H1 (cell line): ENCODE results near the gene ABHD12. TPM values are rescaled to one million over a fixed set of nuclear protein-coding genes. Genes with fewer than 3 reads are reported as not detected.
A peak's percentile ranks its signal among the peaks of the same experiment; 100 is the strongest.

Experiments
- CTCF ChIA-PET: fragments of 300-600 bp; sonication (Branson Sonifier 250); formaldehyde crosslinking; loops from one replicate; lab custom pipeline; 2021; ENCODE audit not compliant: partially characterized antibody; lab: Charles Lee
- POLR2A ChIA-PET: fragments of 300-600 bp; sonication (Branson Sonifier 250); formaldehyde crosslinking; loops from one replicate; lab custom pipeline; 2021; ENCODE audit warnings: inconsistent platforms; ENCODE audit not compliant: partially characterized antibody; lab: Charles Lee
- DNase-seq, 2 experiments: peaks; one replicate each; pipeline versions ENCODE4 v3.0.0 to v3.0.0-alpha.2; 2010 to 2022; ENCODE audit warnings: low spot score in 2 of 2, low read depth in 1 of 2, mixed read lengths in 1 of 2
- FAIRE-seq: peaks from 2 replicates; lab custom pipeline; 2011; peaks lifted over from hg19 to GRCh38; lab: Jason Lieb, UNC
- H2AFZ ChIP-seq: 2 replicates; pipeline ENCODE4 v1.8.1; 2012; ENCODE audit warnings: low read length, inconsistent platforms
- H2AK5ac ChIP-seq: 2 replicates; pipeline ENCODE4 v1.6.1; 2013; ENCODE audit warnings: low read depth, low read length
- H2BK120ac ChIP-seq: replicated peaks from 2 replicates; pipeline ENCODE3; 2013; ENCODE audit warnings: low read depth, low read length, inconsistent platforms
- H2BK12ac ChIP-seq: 2 replicates; pipeline ENCODE4 v1.6.1; 2013; ENCODE audit warnings: low read depth, low read length
- H2BK15ac ChIP-seq: 2 replicates; pipeline ENCODE4 v1.6.1; 2013; ENCODE audit warnings: low read length
- H2BK20ac ChIP-seq: 2 replicates; pipeline ENCODE4 v1.6.1; 2013; ENCODE audit warnings: low read length
- H2BK5ac ChIP-seq: 2 replicates; pipeline ENCODE4 v1.6.1; 2013; ENCODE audit warnings: low read depth, low read length
- H3K14ac ChIP-seq: 2 replicates; pipeline ENCODE4 v1.6.1; 2013; ENCODE audit warnings: inconsistent platforms; ENCODE audit not compliant: insufficient read length
- H3K18ac ChIP-seq: 2 replicates; pipeline ENCODE4 v1.6.1; 2013; ENCODE audit warnings: low read length; ENCODE audit errors: extremely low read depth
- H3K23ac ChIP-seq: 2 replicates; pipeline ENCODE4 v1.6.1; 2013; ENCODE audit warnings: inconsistent platforms; ENCODE audit not compliant: insufficient read length
- H3K23me2 ChIP-seq: 2 replicates; pipeline ENCODE4 v1.6.1; 2013; ENCODE audit warnings: low read depth, low read length
- H3K27ac ChIP-seq: 2 replicates; pipeline ENCODE4 v1.6.1; 2011; ENCODE audit warnings: low read depth, low read length, inconsistent platforms
- H3K27me3 ChIP-seq, 4 experiments: replicated peaks in 1 of 4; 1 replicate in 1 of 4; 2 replicates in 3 of 4; pipeline versions ENCODE4 v1.6.1 to v1.8.1; 2011 to 2013; ENCODE audit warnings: low read length in 3 of 4, mild to moderate bottlenecking in 3 of 4, inconsistent platforms in 2 of 4, mixed read lengths in 2 of 4, moderate library complexity in 1 of 4; ENCODE audit not compliant: control insufficient read depth in 3 of 4, insufficient read depth in 3 of 4; ENCODE audit errors: extremely low read depth in 1 of 4
- H3K36me3 ChIP-seq, 4 experiments: 2 replicates each; pipeline versions ENCODE4 v1.6.1 to v1.8.1; 2011 to 2013; ENCODE audit warnings: mild to moderate bottlenecking in 4 of 4, low read length in 3 of 4, moderate library complexity in 2 of 4, control low read depth in 1 of 4, inconsistent platforms in 1 of 4; ENCODE audit not compliant: insufficient read depth in 4 of 4, control insufficient read depth in 2 of 4
- H3K4ac ChIP-seq: replicated peaks from 2 replicates; pipeline ENCODE3; 2013; ENCODE audit warnings: low read length, low read depth, mixed read lengths, inconsistent platforms; ENCODE audit not compliant: insufficient read length
- H3K4me1 ChIP-seq, 4 experiments: replicated peaks in 1 of 4; 1 replicate in 1 of 4; 2 replicates in 3 of 4; pipeline versions ENCODE4 v1.6.1 to v1.8.1; 2011 to 2013; ENCODE audit warnings: low read length in 3 of 4, inconsistent platforms in 2 of 4, mixed read lengths in 1 of 4; ENCODE audit not compliant: insufficient read depth in 4 of 4, control insufficient read depth in 3 of 4
- H3K4me2 ChIP-seq, 2 experiments: 2 replicates each; pipeline versions ENCODE4 v1.6.1 to v1.8.1; 2011 to 2013; ENCODE audit warnings: low read depth in 2 of 2, low read length in 2 of 2, control low read depth in 1 of 2, inconsistent platforms in 1 of 2, mild to moderate bottlenecking in 1 of 2; ENCODE audit not compliant: insufficient read depth in 1 of 2
- H3K4me3 ChIP-seq, 4 experiments: fragments of 200-600, 300-600 bp in 1 of 4; sonication (generic), shearing (Covaris generic), sonication (Bioruptor Twin) in 1 of 4; 2 replicates each; pipeline versions ENCODE4 v1.5.1 to v1.8.1; 2011 to 2016; ENCODE audit warnings: low read length in 4 of 4, low read depth in 3 of 4, control low read depth in 2 of 4, inconsistent platforms in 2 of 4, mild to moderate bottlenecking in 2 of 4, mixed read lengths in 1 of 4, moderate library complexity in 1 of 4; ENCODE audit not compliant: insufficient read depth in 2 of 4; ENCODE audit errors: extremely low read depth in 1 of 4
- H3K56ac ChIP-seq: replicated peaks from 2 replicates; pipeline ENCODE3; 2013; ENCODE audit warnings: low read depth, mild to moderate bottlenecking, mixed read lengths, low read length, inconsistent platforms; ENCODE audit not compliant: insufficient read length
- H3K79me1 ChIP-seq: 2 replicates; pipeline ENCODE4 v1.6.1; 2013; ENCODE audit warnings: low read depth, low read length, control low read depth
- H3K79me2 ChIP-seq, 2 experiments: 2 replicates each; pipeline versions ENCODE4 v1.6.1 to v1.8.1; 2012 to 2013; ENCODE audit warnings: low read length in 2 of 2, mild to moderate bottlenecking in 2 of 2, inconsistent platforms in 1 of 2; ENCODE audit not compliant: insufficient read depth in 2 of 2, control insufficient read depth in 1 of 2
- H3K9ac ChIP-seq, 4 experiments: replicated peaks in 1 of 4; 1 replicate in 1 of 4; 2 replicates in 3 of 4; pipeline versions ENCODE4 v1.6.1 to v1.8.1; 2011 to 2013; ENCODE audit warnings: low read depth in 3 of 4, low read length in 3 of 4, control low read depth in 2 of 4, mild to moderate bottlenecking in 2 of 4, moderate library complexity in 2 of 4, inconsistent platforms in 1 of 4; ENCODE audit errors: extremely low read depth in 1 of 4
- H3K9me3 ChIP-seq, 2 experiments: 2 replicates each; pipeline versions ENCODE4 v1.6.1 to v1.8.1; 2012 to 2013; ENCODE audit warnings: mild to moderate bottlenecking in 2 of 2, moderate library complexity in 2 of 2, control low read depth in 1 of 2, inconsistent platforms in 1 of 2, low read depth in 1 of 2, low read length in 1 of 2, mixed read lengths in 1 of 2; ENCODE audit not compliant: insufficient read depth in 2 of 2
- H4K20me1 ChIP-seq, 2 experiments: replicated peaks in 1 of 2; 2 replicates each; pipeline versions ENCODE3 to v1.8.1; 2011 to 2013; ENCODE audit warnings: inconsistent platforms in 2 of 2, low read length in 2 of 2, mild to moderate bottlenecking in 1 of 2; ENCODE audit not compliant: insufficient read depth in 2 of 2, control insufficient read depth in 1 of 2
- H4K5ac ChIP-seq: 2 replicates; pipeline ENCODE4 v1.6.1; 2013; ENCODE audit warnings: low read length, low read depth, mixed read lengths, inconsistent platforms; ENCODE audit not compliant: insufficient read length
- H4K8ac ChIP-seq: 2 replicates; pipeline ENCODE4 v1.8.0; 2013; ENCODE audit warnings: mild to moderate bottlenecking, moderate library complexity, low read length, inconsistent platforms; ENCODE audit not compliant: insufficient read depth; ENCODE audit errors: extremely low read depth
- H4K91ac ChIP-seq: replicated peaks from 2 replicates; pipeline ENCODE3; 2013; ENCODE audit warnings: low read length, mixed read lengths, inconsistent platforms; ENCODE audit not compliant: insufficient read length
- BCL11A ChIP-seq, 2 experiments: IDR thresholded peaks; one replicate each; pipeline ENCODE4 v1.6.1; 2011; ENCODE audit warnings: low read depth in 2 of 2, low read length in 2 of 2, mild to moderate bottlenecking in 2 of 2
- EZH2 ChIP-seq: fragments of 200-600 bp; sonication (generic); IDR thresholded peaks from 2 replicates; pipeline ENCODE4 v1.7.1; 2012; ENCODE audit warnings: low read depth, mild to moderate bottlenecking, moderate library complexity, low read length, inconsistent platforms; ENCODE audit not compliant: severe bottlenecking
- HDAC2 ChIP-seq, 2 experiments: fragments of 300-600 bp in 1 of 2; sonication (generic) in 1 of 2; IDR thresholded peaks; 2 replicates each; pipeline ENCODE4 v1.6.1; 2011 to 2012; ENCODE audit warnings: low read depth in 2 of 2, low read length in 2 of 2, mild to moderate bottlenecking in 2 of 2, moderate library complexity in 2 of 2, borderline replicate concordance in 1 of 2, inconsistent platforms in 1 of 2
- HDAC6 ChIP-seq: IDR thresholded peaks from one replicate; pipeline ENCODE4 v1.7.1; 2012; ENCODE audit warnings: low read depth, mild to moderate bottlenecking, inconsistent platforms, low read length, moderate library complexity
- MAX ChIP-seq: IDR thresholded peaks from 2 replicates; pipeline ENCODE4 v1.6.1; 2012; ENCODE audit warnings: inconsistent platforms
- POLR2A ChIP-seq, 2 experiments: IDR thresholded peaks; 1 replicate in 1 of 2; 2 replicates in 1 of 2; pipeline ENCODE4 v1.6.1; 2011; ENCODE audit warnings: low read depth in 2 of 2, low read length in 2 of 2, mild to moderate bottlenecking in 2 of 2; ENCODE audit errors: control extremely low read depth in 1 of 2
- POU5F1 ChIP-seq: IDR thresholded peaks from 2 replicates; pipeline ENCODE4 v1.6.1; 2011; ENCODE audit warnings: low read depth, mild to moderate bottlenecking, low read length, moderate library complexity
- SRF ChIP-seq: IDR thresholded peaks from 2 replicates; pipeline ENCODE4 v1.6.1; 2011; ENCODE audit warnings: mild to moderate bottlenecking, low read depth, low read length, moderate library complexity
- TAF1 ChIP-seq: IDR thresholded peaks from 2 replicates; pipeline ENCODE4 v1.6.1; 2011; ENCODE audit warnings: mild to moderate bottlenecking, low read depth, low read length
- TCF12 ChIP-seq: IDR thresholded peaks from 2 replicates; pipeline ENCODE4 v1.6.1; 2011; ENCODE audit warnings: low read depth, mild to moderate bottlenecking, low read length
- TEAD4 ChIP-seq: IDR thresholded peaks from 2 replicates; pipeline ENCODE4 v1.6.1; 2012; ENCODE audit warnings: low read depth, low read length, inconsistent platforms, mixed read lengths
- WGBS, 2 experiments: shearing (Covaris generic) in 1 of 2; methylation state at CpG; one replicate each; pipeline versions ENCODE4 v1.1.6 to v1.1.7; 2013 to 2015; ENCODE audit warnings: low lambda C conversion rate in 2 of 2, mixed read lengths in 2 of 2, inconsistent platforms in 1 of 2, low coverage in 1 of 2, missing lambda C conversion rate in 1 of 2; ENCODE audit not compliant: insufficient replicate concordance in 2 of 2, insufficient coverage in 1 of 2, insufficient read length in 1 of 2; ENCODE audit errors: extremely low coverage in 1 of 2, missing lambda C conversion rate in 1 of 2; 5-methylcytosine and 5-hydroxymethylcytosine counted together
- polyA plus RNA-seq, 7 experiments: library from polyadenylated mRNA; depleted of rRNA in 3 of 7; stranded (reverse) in 5 of 7; unstranded in 2 of 7; fragments of >200 nt in 5 of 7; fragments of 200-250 nt in 2 of 7; gene quantifications; 1 replicate in 5 of 7; 2 replicates in 1 of 7; 4 replicates in 1 of 7; pipeline versions ENCODE4 v1.2.1 to v1.2.3, GENCODE V29; 2011 to 2013; ENCODE audit warnings: missing spikeins in 2 of 7, mixed read lengths in 2 of 7
- total RNA-seq: library from RNA; stranded (reverse); fragmentation: NEBNext Ultra II Directional; extraction: Animal tissue kit (Norgen Biotek cat#: 25700); gene quantifications from 2 replicates; pipeline ENCODE4 v1.2.1, GENCODE V29; 2021
- TF ChIP-seq, protein P1 (sequence below), 3 experiments: IDR thresholded peaks; 1 replicate in 2 of 3; 2 replicates in 1 of 3; pipeline versions ENCODE4 v1.5.1 to v1.6.1; 2011; ENCODE audit warnings: low read length in 3 of 3, mild to moderate bottlenecking in 3 of 3, inconsistent platforms in 2 of 3, low read depth in 1 of 3, moderate library complexity in 1 of 3; ENCODE audit not compliant: insufficient read depth in 1 of 3; ENCODE audit errors: control extremely low read depth in 1 of 3

ABHD12 gene
- total and polyA plus RNA-seq, 2 of the 8 experiments (the other 6 are each of a cell fraction or from before 2014, with no cell fraction given), result 31.3 to 59.5 TPM

GRCh38 chr20:25282796-25283195, 107.8 kb downstream of the ABHD12 start:
- H3K36me3 ChIP-seq, result peaks cover 2 to 25% (median 17%) of the 10 kb centered on the region in 4 experiments; a peak in 6 of 8 replicates
- H3K4me2 ChIP-seq, result no peak overlapping the region
- H3K4me3 ChIP-seq, result no peak overlapping the region
- no peak for FAIRE-seq
- ChIA-PET POLR2A (interaction anchor here (1.4 kb wide), 1 partner anchor 11 kb away, joined by 3 read pairs; no protein-coding TSS in a partner anchor), CTCF (interaction anchor here (1.0 to 1.2 kb wide), 2 partner anchors 10 to 116 kb away, joined by 3 read pairs; no protein-coding TSS in a partner anchor)
- peak in 1 of 2 experiments; percentile 30 for DNase-seq
- no peak overlapping the region for H2AFZ ChIP-seq
- 88% methylated on average over 9 of the region's 11 CpGs; no CpG with 5 or more reads in 1 of the 2 experiments for WGBS, 2 experiments
- H2AK5ac ChIP-seq, result no peak overlapping the region
- H3K79me2 ChIP-seq, result no peaks in the 10 kb centered on the region
- H3K9me3 ChIP-seq, result no peaks in the 10 kb centered on the region
- no peak overlapping the region for H4K8ac ChIP-seq
- H2BK20ac ChIP-seq, result no peak overlapping the region
- no peak overlapping the region for H3K27ac ChIP-seq
- no peak overlapping the region for H3K23ac ChIP-seq
- H3K4me1 ChIP-seq, result no peaks in the 10 kb centered on the region
- H4K20me1 ChIP-seq, result peaks cover 0 to 12% of the 10 kb centered on the region in 2 experiments
- H2BK5ac ChIP-seq, result no peak overlapping the region
- no peak overlapping the region for H3K9ac ChIP-seq
- no peak overlapping the region for H3K56ac ChIP-seq
- H2BK12ac ChIP-seq, result no peak overlapping the region
- H3K27me3 ChIP-seq, result no peaks in the 10 kb centered on the region
- no peak overlapping the region for H3K14ac ChIP-seq
- H4K91ac ChIP-seq, result no peak overlapping the region
- no peaks in the 10 kb centered on the region for H3K23me2 ChIP-seq
- no peak overlapping the region for H2BK120ac ChIP-seq
- H2BK15ac ChIP-seq, result no peak overlapping the region
- no peak overlapping the region for H4K5ac ChIP-seq
- H3K4ac ChIP-seq, result no peak overlapping the region
- H3K79me1 ChIP-seq, result no peaks in the 10 kb centered on the region; the same call in 1 of the 2 replicates
- H3K18ac ChIP-seq, result no peak overlapping the region
- TF ChIP-seq MAX (no peak), EZH2 (no peak), HDAC2 (IDR thresholded peaks at IDR 0.05; ENCODE audit: borderline replicate concordance in 1 of 2, low read depth in 2 of 2, low read length in 2 of 2) (no peak), POLR2A (IDR thresholded peaks at IDR 0.05; ENCODE audit: control extremely low read depth in 1 of 2, low read depth in 2 of 2, low read length in 2 of 2) (no peak), POU5F1 (no peak), HDAC6 (no peak), SRF (no peak), TEAD4 (no peak), TAF1 (no peak), TCF12 (no peak), BCL11A (IDR thresholded peaks at IDR 0.05; ENCODE audit: low read depth in 2 of 2, low read length in 2 of 2) (no peak)
- TF ChIP-seq, protein P1, sequence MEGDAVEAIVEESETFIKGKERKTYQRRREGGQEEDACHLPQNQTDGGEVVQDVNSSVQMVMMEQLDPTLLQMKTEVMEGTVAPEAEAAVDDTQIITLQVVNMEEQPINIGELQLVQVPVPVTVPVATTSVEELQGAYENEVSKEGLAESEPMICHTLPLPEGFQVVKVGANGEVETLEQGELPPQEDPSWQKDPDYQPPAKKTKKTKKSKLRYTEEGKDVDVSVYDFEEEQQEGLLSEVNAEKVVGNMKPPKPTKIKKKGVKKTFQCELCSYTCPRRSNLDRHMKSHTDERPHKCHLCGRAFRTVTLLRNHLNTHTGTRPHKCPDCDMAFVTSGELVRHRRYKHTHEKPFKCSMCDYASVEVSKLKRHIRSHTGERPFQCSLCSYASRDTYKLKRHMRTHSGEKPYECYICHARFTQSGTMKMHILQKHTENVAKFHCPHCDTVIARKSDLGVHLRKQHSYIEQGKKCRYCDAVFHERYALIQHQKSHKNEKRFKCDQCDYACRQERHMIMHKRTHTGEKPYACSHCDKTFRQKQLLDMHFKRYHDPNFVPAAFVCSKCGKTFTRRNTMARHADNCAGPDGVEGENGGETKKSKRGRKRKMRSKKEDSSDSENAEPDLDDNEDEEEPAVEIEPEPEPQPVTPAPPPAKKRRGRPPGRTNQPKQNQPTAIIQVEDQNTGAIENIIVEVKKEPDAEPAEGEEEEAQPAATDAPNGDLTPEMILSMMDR (IDR thresholded peaks at IDR 0.05; ENCODE audit: control extremely low read depth in 1 of 3, insufficient read depth in 1 of 3, low read depth in 1 of 3, low read length in 3 of 3), result no peak
